Prostate gland (tissue), 2 donors: ENCODE data around the gene GNB1.

ENCODE experiments used
- CTCF ChIP-seq, 4 experiments: fragments of 200-600 bp in 2 of 4; fragments of 450-650 bp in 2 of 4; sonication (generic) in 2 of 4; IDR thresholded peaks; 1 replicate in 3 of 4; 2 replicates in 1 of 4; pipeline ENCODE4 v1.5.1; 2016 to 2019; ENCODE audit warnings: antibody characterized with exemption in 4 of 4, mild to moderate bottlenecking in 2 of 4, moderate library complexity in 2 of 4
- POLR2A ChIP-seq: fragments of 450-650 bp; IDR thresholded peaks from one replicate; pipeline ENCODE4 v1.6.1; 2016; ENCODE audit warnings: antibody characterized with exemption, mild to moderate bottlenecking
- POLR2AphosphoS5 ChIP-seq: sonication (generic); formaldehyde crosslinking; IDR thresholded peaks from one replicate; pipeline ENCODE4 v1.6.1; 2017; ENCODE audit warnings: antibody characterized with exemption

- TF ChIP-seq POLR2AphosphoS5 (no peak), POLR2A (no peak), CTCF (IDR thresholded peaks at IDR 0.05) (no peak)
Measured at GRCh38 chr1:1899266-1899966, 8.5 kb upstream of the GNB1 start.
